ENCODE data around the gene SPATA33. TPM values are rescaled to one million over a fixed set of nuclear protein-coding genes. Genes with fewer than 3 reads are reported as not detected.
A peak's percentile ranks its signal among the peaks of the same experiment; 100 is the strongest.

Gene SPATA33
- total RNA-seq, 4 donors from 2014 or later, result 4.4 to 10.1 (median 7.4) TPM

DNA sequence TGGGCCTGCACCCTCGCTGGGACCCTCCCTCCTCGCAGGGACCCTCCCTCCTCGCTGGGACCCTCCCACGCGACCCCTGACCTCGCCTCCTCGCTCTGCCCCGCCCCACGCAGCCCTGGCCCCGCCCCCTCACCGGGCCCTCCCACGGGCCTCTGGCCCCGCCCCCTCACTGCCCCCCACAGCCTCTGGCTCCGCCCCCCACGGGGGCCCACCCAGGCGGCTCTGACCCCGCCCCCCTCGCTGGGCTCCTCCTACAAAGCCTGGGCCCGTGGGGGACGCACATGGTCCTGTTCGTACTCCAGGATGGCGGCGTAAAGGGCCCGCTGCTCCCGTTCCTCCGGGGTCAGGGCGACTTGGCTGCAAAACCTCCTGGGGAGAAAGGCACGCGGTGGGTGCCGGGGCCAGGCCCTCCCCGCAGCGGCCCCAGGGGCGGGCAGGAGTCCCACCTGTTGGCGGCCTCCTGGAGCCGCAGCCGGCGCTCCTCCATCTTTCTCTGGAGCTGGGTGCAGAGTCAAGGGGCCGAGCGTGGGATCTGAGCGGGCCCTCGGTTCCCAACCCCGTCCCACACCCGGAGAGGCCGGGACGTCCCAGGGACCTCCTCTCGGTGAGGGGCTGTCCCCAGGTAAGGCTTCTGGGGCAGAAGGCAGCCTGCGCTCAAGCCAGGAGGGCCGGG lies 54.1 kb downstream of the SPATA33 start:
- peaks cover 12% of the 10 kb centered on the region for H3K27me3 ChIP-seq
- WGBS, 2 donors (ENCODE audit: low coverage in 1 of 2), result 5% methylated on average over 12 of the region's 48 CpGs; no CpG with 5 or more reads in 1 of the 2 donors
- H3K9me3 ChIP-seq, result no peaks in the 10 kb centered on the region
- TF ChIP-seq, protein P1, sequence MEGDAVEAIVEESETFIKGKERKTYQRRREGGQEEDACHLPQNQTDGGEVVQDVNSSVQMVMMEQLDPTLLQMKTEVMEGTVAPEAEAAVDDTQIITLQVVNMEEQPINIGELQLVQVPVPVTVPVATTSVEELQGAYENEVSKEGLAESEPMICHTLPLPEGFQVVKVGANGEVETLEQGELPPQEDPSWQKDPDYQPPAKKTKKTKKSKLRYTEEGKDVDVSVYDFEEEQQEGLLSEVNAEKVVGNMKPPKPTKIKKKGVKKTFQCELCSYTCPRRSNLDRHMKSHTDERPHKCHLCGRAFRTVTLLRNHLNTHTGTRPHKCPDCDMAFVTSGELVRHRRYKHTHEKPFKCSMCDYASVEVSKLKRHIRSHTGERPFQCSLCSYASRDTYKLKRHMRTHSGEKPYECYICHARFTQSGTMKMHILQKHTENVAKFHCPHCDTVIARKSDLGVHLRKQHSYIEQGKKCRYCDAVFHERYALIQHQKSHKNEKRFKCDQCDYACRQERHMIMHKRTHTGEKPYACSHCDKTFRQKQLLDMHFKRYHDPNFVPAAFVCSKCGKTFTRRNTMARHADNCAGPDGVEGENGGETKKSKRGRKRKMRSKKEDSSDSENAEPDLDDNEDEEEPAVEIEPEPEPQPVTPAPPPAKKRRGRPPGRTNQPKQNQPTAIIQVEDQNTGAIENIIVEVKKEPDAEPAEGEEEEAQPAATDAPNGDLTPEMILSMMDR (IDR thresholded peaks at IDR 0.05), result no peak
- TF ChIP-seq POLR2A (IDR thresholded peaks at IDR 0.05) (peak; percentile 10), POLR2AphosphoS5 (IDR thresholded peaks at IDR 0.05) (peak in 1 of 3 donors; percentile 7)
- H3K36me3 ChIP-seq, result no peaks in the 10 kb centered on the region
- peak overlapping the region; percentile 8 to 44 (median 30) for H3K4me3 ChIP-seq
- H3K27ac ChIP-seq, result peak overlapping the region in 1 of 4 donors; percentile 43
- H3K4me1 ChIP-seq, result peaks cover 7 to 26% (median 16%) of the 10 kb centered on the region in 4 donors
- in situ Hi-C loops (cut with MboI; ENCODE audit: low pct_ligation_motif_present in 1 of 4, low pct_unique_long_range_greater_than_20kb in 1 of 4, low sequenced_read_pairs in 3 of 4) (no loop called here), intact Hi-C loops (cut with DNase I; ENCODE audit: low total_unique reads) (no loop called here)
- peak; percentile 74 for DNase-seq

DNA sequence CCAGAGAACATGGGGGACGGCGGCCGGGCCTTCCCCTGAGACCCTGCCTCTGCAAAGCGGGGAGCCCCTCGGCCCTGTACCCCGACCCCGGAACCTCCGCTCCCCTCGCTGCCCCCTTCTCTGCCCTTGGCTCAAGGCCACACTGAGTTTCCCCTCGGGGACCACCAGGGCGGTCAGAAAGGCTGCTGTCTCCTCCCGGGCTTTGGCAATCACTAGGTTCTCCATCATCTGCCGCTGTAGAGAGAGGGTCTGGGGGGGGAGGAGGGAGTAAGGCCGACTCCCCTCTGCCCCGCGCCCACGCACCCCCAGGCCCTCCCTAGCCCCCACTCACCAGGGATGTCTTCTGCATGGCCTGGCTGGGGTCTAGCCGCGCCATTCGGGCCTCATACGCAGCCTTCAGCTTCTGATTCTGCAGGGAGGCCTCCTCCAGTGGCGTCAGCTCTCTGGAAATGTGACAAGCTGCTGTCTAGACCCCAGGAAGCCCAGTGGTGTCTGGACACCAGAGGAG lies 54.7 kb downstream of the SPATA33 start:
- peak overlapping the region in 3 of 4 donors; percentile 22 to 44 (median 37) for H3K4me3 ChIP-seq
- no peak for DNase-seq
- peaks cover 12% of the 10 kb centered on the region for H3K27me3 ChIP-seq
- in situ Hi-C loops (cut with MboI; ENCODE audit: low pct_ligation_motif_present in 1 of 4, low pct_unique_long_range_greater_than_20kb in 1 of 4, low sequenced_read_pairs in 3 of 4) (no loop called here), intact Hi-C loops (cut with DNase I; ENCODE audit: low total_unique reads) (no loop called here)
- H3K4me1 ChIP-seq, result peaks cover 7 to 26% (median 16%) of the 10 kb centered on the region in 4 donors
- H3K9me3 ChIP-seq, result no peaks in the 10 kb centered on the region
- no peaks in the 10 kb centered on the region for H3K36me3 ChIP-seq
- 13% methylated on average over 3 to 21 of the region's 22 CpGs for WGBS, 2 donors (ENCODE audit: low coverage in 1 of 2)
- TF ChIP-seq POLR2A (IDR thresholded peaks at IDR 0.05) (no peak), EP300 (IDR thresholded peaks at IDR 0.05; ENCODE audit: low read depth) (no peak), POLR2AphosphoS5 (IDR thresholded peaks at IDR 0.05) (no peak)
- TF ChIP-seq, protein P1 (IDR thresholded peaks at IDR 0.05), result no peak
- H3K27ac ChIP-seq, result no peak overlapping the region

DNA sequence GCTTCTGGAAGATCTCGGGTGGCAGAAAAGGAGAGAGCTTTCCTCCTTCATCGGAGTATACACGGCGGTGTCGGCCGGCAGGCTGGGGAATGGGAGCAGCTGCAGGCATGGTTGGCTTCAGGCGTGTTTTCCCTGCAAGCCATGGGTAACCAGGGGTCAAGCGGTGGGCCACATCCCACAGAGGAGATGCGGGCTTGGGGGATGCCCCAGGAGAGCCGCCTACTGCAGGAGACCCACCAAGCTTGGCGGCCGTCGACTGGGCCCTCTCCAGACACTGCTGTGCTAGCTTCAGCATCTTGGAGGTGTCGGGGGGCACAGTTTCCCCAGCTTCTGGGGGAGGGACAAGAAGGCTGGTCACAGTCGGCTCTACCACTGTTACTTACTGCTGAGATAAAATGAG lies 58.9 kb downstream of the SPATA33 start:
- in situ Hi-C loops (cut with MboI; ENCODE audit: low pct_ligation_motif_present in 1 of 4, low pct_unique_long_range_greater_than_20kb in 1 of 4, low sequenced_read_pairs in 3 of 4), result no loop called here

More for the DNA sequence above, 58.9 kb downstream of the SPATA33 start:
- Histone ChIP-seq H3K4me1 (peaks cover 7 to 34% (median 20%) of the 10 kb centered on the region in 4 donors), H3K36me3 (no peaks in the 10 kb centered on the region), H3K4me3 (no peak overlapping the region), H3K27ac (no peak overlapping the region), H3K27me3 (peaks cover 12% of the 10 kb centered on the region), H3K9me3 (no peaks in the 10 kb centered on the region)
- DNase-seq, result no peak
- TF ChIP-seq, protein P1 (IDR thresholded peaks at IDR 0.05), result no peak
- TF ChIP-seq EP300 (IDR thresholded peaks at IDR 0.05; ENCODE audit: low read depth) (no peak), POLR2AphosphoS5 (IDR thresholded peaks at IDR 0.05) (no peak), POLR2A (IDR thresholded peaks at IDR 0.05) (no peak)
- intact Hi-C loops (cut with DNase I; ENCODE audit: low total_unique reads), result no loop called here
- WGBS, 2 donors (ENCODE audit: low coverage in 1 of 2), result 92% methylated on average over 6 to 15 of the region's 15 CpGs

Measured in transverse colon (tissue), 4 donors.